NCI-H510A treated with DMSO at 0.1 percent for 48 hours (cell line): ENCODE data around the gene KRTAP4-8.
"Not testable (repeated sequence)": the region's sequence is repeated elsewhere in the genome, so short reads cannot be mapped to it uniquely, and the experiment has no call there.

Source experiments
- DNase-seq: peaks from one replicate; lab custom pipeline; 2025; lab: John Stamatoyannopoulos, UW

Gene KRTAP4-8

GRCh38 chr17:41108728-41109386 is 10.9 kb upstream of the KRTAP4-8 start:
- DNase-seq: not testable (repeated sequence)

GRCh38 chr17:41107941-41108450 is 10.1 kb upstream of the KRTAP4-8 start:
- DNase-seq: no peak

GRCh38 chr17:41105347-41105746 is 7.4 kb upstream of the KRTAP4-8 start, which contains the start of gene KRTAP4-9:
TSS of gene KRTAP4-9 (plus strand) at chr17:41105389. CDS start at chr17:41105389, 0 bp downstream.
- not testable (repeated sequence) for DNase-seq

- not testable (repeated sequence) for DNase-seq
Observed at GRCh38 chr17:41104386-41105038, 6.6 kb upstream of the KRTAP4-8 start.

- DNase-seq: no peak
Observed at GRCh38 chr17:41103896-41104295, 6.0 kb upstream of the KRTAP4-8 start.

GRCh38 chr17:41101586-41102259 is 3.8 kb upstream of the KRTAP4-8 start, which contains the start of gene KRTAP4-16:
TSS of gene KRTAP4-16 (minus strand) at chr17:41102209. CDS start at chr17:41102209, 0 bp downstream.
- no peak for DNase-seq

GRCh38 chr17:41099682-41100480 is 1.9 kb upstream of the KRTAP4-8 start:
- DNase-seq: not testable (repeated sequence)

- DNase-seq: no peak
Observed at GRCh38 chr17:41098481-41098880, 539 bp upstream of the KRTAP4-8 start.

GRCh38 chr17:41096055-41096454 is 1.9 kb downstream of the KRTAP4-8 start:
- no peak for DNase-seq

- not testable (repeated sequence) for DNase-seq
Observed at GRCh38 chr17:41088760-41089352, 9.1 kb downstream of the KRTAP4-8 start.

- not testable (repeated sequence) for DNase-seq
Observed at GRCh38 chr17:41084100-41084856, 13.7 kb downstream of the KRTAP4-8 start, which contains the start of gene KRTAP4-7. TSS of gene KRTAP4-7 (plus strand) at chr17:41084150. CDS start at chr17:41084207, 57 bp downstream.

GRCh38 chr17:41083427-41083826 is 14.5 kb downstream of the KRTAP4-8 start:
- not testable (repeated sequence) for DNase-seq

GRCh38 chr17:41082626-41083025 is 15.3 kb downstream of the KRTAP4-8 start:
- DNase-seq: no peak

- DNase-seq: no peak
Observed at GRCh38 chr17:41076788-41077187, 21.2 kb downstream of the KRTAP4-8 start.

- no peak for DNase-seq
Observed at GRCh38 chr17:41073676-41074075, 24.3 kb downstream of the KRTAP4-8 start.

- DNase-seq: no peak
Observed at GRCh38 chr17:41071606-41072360, 26.2 kb downstream of the KRTAP4-8 start.

GRCh38 chr17:41069031-41069430 is 28.9 kb downstream of the KRTAP4-8 start:
- DNase-seq: no peak

- no peak for DNase-seq
Observed at GRCh38 chr17:41067281-41067680, 30.7 kb downstream of the KRTAP4-8 start.

GRCh38 chr17:41065829-41066624 is 31.9 kb downstream of the KRTAP4-8 start, which contains the start of gene KRTAP2-4:
TSS of gene KRTAP2-4 (minus strand) at chr17:41065879. CDS start at chr17:41065845, 34 bp downstream.
- no peak for DNase-seq
